ENCODE results near the gene TM9SF4. TPM values are rescaled to one million over a fixed set of nuclear protein-coding genes. Genes with fewer than 3 reads are reported as not detected.

The TM9SF4 gene
- total RNA-seq, 2 donors from 2014 or later, result 33.4 TPM

DNA sequence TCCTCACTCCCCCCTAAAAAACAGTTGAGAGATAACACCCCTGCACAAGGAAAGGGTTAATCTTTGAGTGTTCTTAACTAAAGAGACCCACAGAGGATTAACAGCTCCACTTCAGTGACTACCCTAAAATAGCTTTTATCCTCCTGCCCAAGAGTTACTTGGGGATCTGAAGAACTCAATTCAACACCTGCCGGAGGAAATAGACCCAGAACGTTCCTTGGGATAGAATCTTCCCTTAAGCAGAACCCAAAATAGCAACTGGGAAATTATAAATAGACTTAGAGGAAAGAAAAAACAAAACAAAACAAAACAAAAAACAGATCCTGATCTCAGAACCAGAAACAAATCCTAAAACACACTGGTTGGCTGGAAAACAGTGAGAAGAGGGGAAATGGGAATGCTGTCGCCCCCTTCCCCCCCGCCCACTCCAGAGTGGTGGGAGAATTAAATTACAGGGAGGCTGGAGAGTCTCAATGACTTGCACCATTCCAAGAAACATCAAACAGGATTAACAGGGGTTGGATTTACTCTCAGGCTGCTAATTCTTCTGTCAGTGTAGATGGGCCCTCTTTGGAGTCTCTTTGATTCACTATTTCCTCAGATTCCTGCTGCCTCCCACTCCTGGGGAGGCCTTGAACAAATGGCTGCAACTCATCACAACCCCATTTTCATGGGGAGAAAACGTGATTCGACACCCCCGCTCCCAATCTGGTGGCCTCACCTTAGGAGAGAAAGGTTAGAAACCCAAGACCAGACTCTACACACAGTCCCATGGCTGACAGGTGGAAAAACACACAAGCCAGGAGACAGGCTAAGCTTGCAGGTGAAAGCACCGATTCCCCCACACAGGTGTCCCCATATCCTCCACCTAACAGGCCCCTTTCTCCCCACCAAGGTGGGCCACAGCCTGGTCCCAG, 96.6 kb downstream of the TM9SF4 start:
- peak overlapping the region; percentile 97 for H3K4me3 ChIP-seq
- peaks cover 22 to 54% of the 10 kb centered on the region in 2 donors for H3K4me1 ChIP-seq (ENCODE audit: control insufficient read depth in 1 of 2, low read depth in 2 of 2)
- H3K27me3 ChIP-seq (replicated peaks; ENCODE audit: insufficient read depth), result no peaks in the 10 kb centered on the region
- no peak for DNase-seq (ENCODE audit: low spot score)
- H3K9me3 ChIP-seq, result no peaks in the 10 kb centered on the region
- peak overlapping the region in 1 of 2 donors; percentile 34 for H3K27ac ChIP-seq
- H3K36me3 ChIP-seq, result peaks cover 7% of the 10 kb centered on the region
- TF ChIP-seq, protein P1, sequence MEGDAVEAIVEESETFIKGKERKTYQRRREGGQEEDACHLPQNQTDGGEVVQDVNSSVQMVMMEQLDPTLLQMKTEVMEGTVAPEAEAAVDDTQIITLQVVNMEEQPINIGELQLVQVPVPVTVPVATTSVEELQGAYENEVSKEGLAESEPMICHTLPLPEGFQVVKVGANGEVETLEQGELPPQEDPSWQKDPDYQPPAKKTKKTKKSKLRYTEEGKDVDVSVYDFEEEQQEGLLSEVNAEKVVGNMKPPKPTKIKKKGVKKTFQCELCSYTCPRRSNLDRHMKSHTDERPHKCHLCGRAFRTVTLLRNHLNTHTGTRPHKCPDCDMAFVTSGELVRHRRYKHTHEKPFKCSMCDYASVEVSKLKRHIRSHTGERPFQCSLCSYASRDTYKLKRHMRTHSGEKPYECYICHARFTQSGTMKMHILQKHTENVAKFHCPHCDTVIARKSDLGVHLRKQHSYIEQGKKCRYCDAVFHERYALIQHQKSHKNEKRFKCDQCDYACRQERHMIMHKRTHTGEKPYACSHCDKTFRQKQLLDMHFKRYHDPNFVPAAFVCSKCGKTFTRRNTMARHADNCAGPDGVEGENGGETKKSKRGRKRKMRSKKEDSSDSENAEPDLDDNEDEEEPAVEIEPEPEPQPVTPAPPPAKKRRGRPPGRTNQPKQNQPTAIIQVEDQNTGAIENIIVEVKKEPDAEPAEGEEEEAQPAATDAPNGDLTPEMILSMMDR (IDR thresholded peaks at IDR 0.05), result no peak
- ATAC-seq (ENCODE audit: insufficient number of reproducible peaks, low FRiP score, low read depth), result no peak

DNA sequence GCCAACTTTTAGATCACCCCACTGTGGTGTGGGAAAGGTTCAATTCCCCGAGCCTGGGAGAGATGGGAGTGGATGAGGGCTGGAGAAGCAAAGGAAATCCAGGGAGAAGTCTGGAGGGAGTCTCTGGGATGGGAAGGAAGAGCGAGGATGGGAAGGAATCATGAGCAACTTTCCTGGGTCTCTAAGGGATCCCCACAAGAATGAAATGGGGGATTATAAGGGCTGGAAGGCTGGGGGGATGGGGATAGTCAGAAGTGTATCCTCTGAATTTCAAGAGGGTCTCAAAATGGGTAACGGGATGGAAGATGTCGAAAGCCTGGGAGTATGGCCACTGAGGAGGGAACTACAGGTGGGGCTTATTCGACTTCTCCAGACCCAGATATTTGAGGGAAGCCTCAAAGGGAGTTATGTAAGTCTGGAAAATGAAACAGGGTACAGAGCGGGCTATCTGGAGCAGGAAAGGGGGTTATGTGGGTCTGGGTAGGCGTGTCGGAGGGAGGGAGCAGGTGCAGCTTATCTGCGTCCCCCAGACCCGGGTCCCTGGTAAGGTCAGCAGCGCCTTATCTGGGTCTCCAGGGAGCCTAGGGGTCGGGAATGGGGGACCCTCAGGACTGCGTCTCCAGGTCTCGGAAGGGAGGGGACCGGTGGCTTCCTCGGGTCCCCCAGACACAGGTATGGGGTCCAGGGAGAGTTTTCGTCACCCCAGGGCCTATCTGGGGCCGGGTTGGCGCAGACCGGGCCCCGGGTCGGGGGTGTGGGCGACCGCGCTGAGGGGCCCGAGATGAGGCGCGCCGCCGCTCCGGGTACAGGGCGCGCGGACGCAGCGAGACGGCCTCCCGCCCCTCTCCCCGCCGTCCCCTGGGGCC, 97.5 kb downstream of the TM9SF4 start:
- H3K9me3 ChIP-seq, result no peaks in the 10 kb centered on the region
- peak overlapping the region; percentile 56 to 64 for H3K27ac ChIP-seq
- H3K4me1 ChIP-seq (ENCODE audit: control insufficient read depth in 1 of 2, low read depth in 2 of 2), result peaks cover 22 to 54% of the 10 kb centered on the region in 2 donors
- no peaks in the 10 kb centered on the region for H3K36me3 ChIP-seq
- DNase-seq (ENCODE audit: low spot score) (no peak), ATAC-seq (ENCODE audit: insufficient number of reproducible peaks, low FRiP score, low read depth) (no peak)
- TF ChIP-seq, protein P1 (IDR thresholded peaks at IDR 0.05), result no peak
- peak overlapping the region; percentile 97 for H3K4me3 ChIP-seq
- no peaks in the 10 kb centered on the region for H3K27me3 ChIP-seq (replicated peaks; ENCODE audit: insufficient read depth)

DNA sequence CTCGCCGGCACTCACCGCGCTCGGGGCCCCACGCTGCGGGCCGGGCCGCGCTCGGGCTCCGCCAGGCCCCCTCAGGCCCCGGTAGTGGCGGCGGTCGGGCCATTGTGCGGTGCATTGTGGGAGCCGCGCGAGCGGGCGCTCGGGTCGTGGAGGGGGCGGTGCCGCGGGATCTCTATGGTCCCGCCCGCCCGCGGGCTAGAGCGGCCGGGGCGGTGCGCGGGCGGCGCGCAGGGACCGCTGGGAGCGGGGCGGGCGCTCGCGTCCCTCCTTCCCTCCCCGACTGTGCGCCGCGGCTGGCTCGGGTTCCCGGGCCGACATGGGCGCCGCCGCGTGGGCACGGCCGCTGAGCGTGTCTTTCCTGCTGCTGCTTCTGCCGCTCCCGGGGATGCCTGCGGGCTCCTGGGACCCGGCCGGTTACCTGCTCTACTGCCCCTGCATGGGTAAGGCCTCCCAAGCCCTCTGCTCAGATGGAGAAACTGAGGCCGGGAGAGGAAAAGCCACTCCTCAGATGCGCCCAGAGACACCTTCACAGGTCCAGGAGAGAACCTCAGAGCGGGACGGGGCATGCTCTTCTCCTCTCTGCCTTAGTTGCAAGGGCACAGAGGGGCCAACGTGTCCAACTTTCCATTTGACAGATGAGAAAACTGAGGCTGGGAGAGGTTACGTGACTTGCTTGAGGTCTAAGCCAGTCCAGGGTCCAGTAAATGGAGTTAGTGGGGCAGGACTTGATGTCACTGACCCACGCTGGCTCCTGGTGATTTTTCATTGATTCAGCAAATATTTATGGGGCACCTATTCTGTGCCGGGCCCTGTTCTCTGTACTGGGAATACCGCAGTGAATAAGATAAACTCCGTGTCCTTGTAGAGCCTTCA, 98.3 kb downstream of the TM9SF4 start, which contains the start of the genes PLAGL2 and POFUT1:
Gene PLAGL2 (minus strand): TSS at position 118 of the 873 bp plus-strand sequence. CDS start 5,565 bp downstream, outside the sequence.
Gene POFUT1 (plus strand): TSS at position 255 of the 873 bp plus-strand sequence. CDS start 62 bp downstream, at position 317.
- peaks cover 22 to 54% of the 10 kb centered on the region in 2 donors for H3K4me1 ChIP-seq (ENCODE audit: control insufficient read depth in 1 of 2, low read depth in 2 of 2)

DNA sequence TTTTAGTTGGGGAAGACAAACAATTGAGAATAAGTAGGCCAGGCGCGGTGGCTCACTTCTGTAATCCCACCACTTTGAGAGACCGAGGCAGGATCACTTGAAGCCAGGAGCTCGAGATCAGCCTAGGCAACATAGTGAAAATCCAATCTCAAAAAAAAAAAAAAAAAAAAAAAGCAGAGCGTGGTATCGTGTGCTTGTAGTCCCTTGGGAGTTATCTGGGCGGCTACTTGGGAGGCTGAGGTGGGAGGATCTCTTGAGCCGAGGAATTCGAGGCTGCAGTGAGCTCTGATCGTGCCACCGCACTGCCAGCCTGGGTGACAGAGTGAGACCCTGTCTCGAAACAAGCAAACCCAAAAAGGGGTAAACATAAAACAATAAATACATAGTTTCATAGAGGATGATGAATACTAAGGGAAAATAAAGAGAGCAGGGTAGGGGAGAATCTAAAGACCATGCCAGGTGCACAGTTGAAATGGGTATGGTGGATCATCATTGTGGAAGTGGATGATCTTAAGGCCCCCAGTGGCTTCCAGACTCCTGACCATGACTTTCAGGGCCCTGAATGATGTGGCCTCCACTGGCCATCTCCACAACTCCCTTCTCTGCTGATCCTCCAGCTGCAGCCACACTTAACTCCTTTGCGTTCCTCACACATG, 99.1 kb downstream of the TM9SF4 start:
- no peak for DNase-seq (ENCODE audit: low spot score)
- Histone ChIP-seq H3K36me3 (no peaks in the 10 kb centered on the region), H3K4me3 (peak overlapping the region; percentile 97), H3K27ac (no peak overlapping the region), H3K9me3 (no peaks in the 10 kb centered on the region), H3K4me1 (ENCODE audit: control insufficient read depth in 1 of 2, low read depth in 2 of 2) (peaks cover 22 to 49% of the 10 kb centered on the region in 2 donors), H3K27me3 (replicated peaks; ENCODE audit: insufficient read depth) (no peaks in the 10 kb centered on the region)
- TF ChIP-seq, protein P1 (IDR thresholded peaks at IDR 0.05), result no peak
- ATAC-seq (ENCODE audit: insufficient number of reproducible peaks, low FRiP score, low read depth), result no peak

More for the DNA sequence above, 98.3 kb downstream of the TM9SF4 start, which contains the start of the genes PLAGL2 and POFUT1:
- Histone ChIP-seq H3K9me3 (no peaks in the 10 kb centered on the region), H3K27me3 (replicated peaks; ENCODE audit: insufficient read depth) (no peaks in the 10 kb centered on the region), H3K4me3 (peak within 1 kb of the TSS; percentile 97), H3K27ac (peak within 1 kb of the TSS; percentile 56 to 64), H3K36me3 (no peaks in the 10 kb centered on the region)
- ATAC-seq (ENCODE audit: insufficient number of reproducible peaks, low FRiP score, low read depth) (peak; percentile 81), DNase-seq (ENCODE audit: low spot score) (peak; percentile 51)
- TF ChIP-seq, protein P1 (IDR thresholded peaks at IDR 0.05), result no peak

Data from thoracic aorta (tissue), 2 donors.